Pons (tissue), 1 donor: ENCODE data around the gene SDK2.
"Not testable (repeated sequence)": the region's sequence is repeated elsewhere in the genome, so short reads cannot be mapped to it uniquely, and the experiment has no call there.

Experiments used
- DNase-seq: peaks from one replicate; pipeline ENCODE4 v3.0.0-alpha.2; 2016; ENCODE audit warnings: low spot score

SDK2 gene

GRCh38 chr17:73323409-73324159, 320.7 kb downstream of the SDK2 start:
- no peak for DNase-seq

GRCh38 chr17:73320601-73321264, 323.5 kb downstream of the SDK2 start:
- DNase-seq, result no peak

GRCh38 chr17:73319766-73320165, 324.5 kb downstream of the SDK2 start:
- DNase-seq, result no peak

- DNase-seq, result no peak
Observed at GRCh38 chr17:73318836-73319235, 325.4 kb downstream of the SDK2 start.

GRCh38 chr17:73318427-73318813, 325.8 kb downstream of the SDK2 start:
- DNase-seq, result no peak

GRCh38 chr17:73317513-73318426, 326.5 kb downstream of the SDK2 start:
- no peak for DNase-seq

GRCh38 chr17:73316919-73317505, 327.2 kb downstream of the SDK2 start:
- no peak for DNase-seq

GRCh38 chr17:73315471-73315870, 328.8 kb downstream of the SDK2 start:
- no peak for DNase-seq

- no peak for DNase-seq
Observed at GRCh38 chr17:73313526-73314127, 330.6 kb downstream of the SDK2 start.

GRCh38 chr17:73312887-73313286, 331.4 kb downstream of the SDK2 start:
- DNase-seq, result not testable (repeated sequence)

- peak; percentile 89 for DNase-seq
Observed at GRCh38 chr17:73311781-73312641, 332.2 kb downstream of the SDK2 start, which contains the start of gene CDC42EP4. CDC42EP4 (minus strand) TSS chr17:73312001; CDS start chr17:73286500, 25,501 bp downstream.

- DNase-seq, result no peak
Observed at GRCh38 chr17:73311428-73311780, 332.8 kb downstream of the SDK2 start.

GRCh38 chr17:73309727-73310596, 334.3 kb downstream of the SDK2 start:
- DNase-seq, result no peak

- DNase-seq, result not testable (repeated sequence)
Observed at GRCh38 chr17:73308959-73309358, 335.3 kb downstream of the SDK2 start.

- DNase-seq, result no peak
Observed at GRCh38 chr17:73308017-73308823, 336.0 kb downstream of the SDK2 start.

GRCh38 chr17:73307130-73307529, 337.1 kb downstream of the SDK2 start:
- DNase-seq, result peak; percentile 64

GRCh38 chr17:73305845-73306836, 338.1 kb downstream of the SDK2 start:
- DNase-seq, result no peak
